Activated effector memory CD4-positive, alpha-beta T cell treated with anti-CD3 and anti-CD28 coated beads, Interleukin-2, amount 50 U/mL, for 16 hours (primary cell): ENCODE data around the gene RBM4.
A peak's percentile ranks its signal among the peaks of the same experiment; 100 is the strongest.

Source experiments
- DNase-seq: peaks from one replicate; pipeline ENCODE4 v3.0.0-alpha.2; 2020

RBM4 gene

GRCh38 chr11:66692446-66692845, 53.9 kb downstream of the RBM4 start:
- DNase-seq, result no peak

GRCh38 chr11:66692871-66693331, 54.4 kb downstream of the RBM4 start:
- no peak for DNase-seq

GRCh38 chr11:66693356-66694055, 55.0 kb downstream of the RBM4 start:
- DNase-seq, result no peak

- no peak for DNase-seq
Observed at GRCh38 chr11:66694056-66694410, 55.5 kb downstream of the RBM4 start.

- DNase-seq, result peak; percentile 93
Observed at GRCh38 chr11:66694732-66695207, 56.3 kb downstream of the RBM4 start.
